ENCODE results near the gene IL10RB.
"Not testable (repeated sequence)": the region's sequence is repeated elsewhere in the genome, so short reads cannot be mapped to it uniquely, and the experiment has no call there.

Gene IL10RB

GRCh38 chr21:33240404-33240803, 25.8 kb upstream of the IL10RB start:
- DNase-seq (ENCODE audit: low read depth in 2 of 2), result no peak

GRCh38 chr21:33241846-33242245, 24.3 kb upstream of the IL10RB start:
- no peak for DNase-seq (ENCODE audit: low read depth in 2 of 2)

GRCh38 chr21:33242846-33243245, 23.3 kb upstream of the IL10RB start:
- DNase-seq (ENCODE audit: low read depth in 2 of 2), result not testable (repeated sequence)

DNA sequence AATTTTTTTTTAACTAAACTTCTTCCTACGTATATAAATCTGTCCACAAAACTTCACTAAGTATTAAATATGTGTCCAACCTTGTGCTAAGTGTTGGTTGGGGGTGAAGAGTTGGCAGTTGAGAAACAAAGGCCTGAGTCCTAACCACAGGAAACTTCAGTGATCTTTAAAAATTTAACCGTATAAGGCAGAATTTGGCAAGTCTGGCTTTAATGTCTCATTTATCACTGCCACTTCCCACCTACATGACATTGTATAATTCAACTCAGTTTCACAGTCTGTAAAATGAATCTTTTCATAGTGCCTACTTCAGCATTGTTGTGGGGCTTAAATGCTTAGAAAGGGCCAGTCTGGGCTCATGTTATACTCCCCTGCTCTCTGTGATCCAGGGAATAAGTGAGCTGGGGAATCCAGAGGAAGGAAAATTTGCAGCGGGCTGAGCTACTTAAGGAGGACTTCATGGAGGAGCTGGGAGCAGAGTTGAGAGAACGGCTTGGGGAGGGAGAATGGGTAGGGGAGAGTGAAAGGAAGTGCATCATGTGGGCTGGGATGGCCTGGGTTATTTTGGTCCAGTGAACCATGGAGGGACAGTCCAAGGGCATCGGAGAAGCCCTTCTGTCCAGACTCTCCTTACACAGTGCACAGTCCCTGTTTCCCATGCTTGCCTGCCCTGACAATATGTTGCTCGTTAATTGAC, 21.9 kb upstream of the IL10RB start:
- no peak for DNase-seq (ENCODE audit: low read depth in 2 of 2)

- DNase-seq (ENCODE audit: low read depth in 2 of 2), result no peak
Measured at GRCh38 chr21:33244779-33245105, 21.4 kb upstream of the IL10RB start.

- DNase-seq (ENCODE audit: low read depth in 2 of 2), result no peak
Measured at GRCh38 chr21:33245289-33245918, 20.8 kb upstream of the IL10RB start.

DNA sequence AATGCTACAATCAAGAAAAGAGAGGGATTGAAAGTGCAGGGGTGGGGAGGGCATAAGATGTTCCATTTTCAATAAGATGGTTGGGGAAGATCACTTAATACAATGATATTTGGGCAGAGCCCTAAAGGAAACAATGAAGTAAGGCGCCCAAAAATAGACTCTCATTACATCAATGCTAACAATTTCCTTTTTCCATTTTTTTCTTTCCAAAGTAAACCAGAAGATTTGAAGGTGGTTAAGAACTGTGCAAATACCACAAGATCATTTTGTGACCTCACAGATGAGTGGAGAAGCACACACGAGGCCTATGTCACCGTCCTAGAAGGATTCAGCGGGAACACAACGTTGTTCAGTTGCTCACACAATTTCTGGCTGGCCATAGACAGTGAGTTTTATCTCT, 19.7 kb upstream of the IL10RB start:
- DNase-seq (ENCODE audit: low read depth in 2 of 2), result no peak

- no peak for DNase-seq (ENCODE audit: low read depth in 2 of 2)
Measured at GRCh38 chr21:33246963-33247362, 19.2 kb upstream of the IL10RB start.

GRCh38 chr21:33247599-33247998, 18.6 kb upstream of the IL10RB start:
- DNase-seq (ENCODE audit: low read depth in 2 of 2), result no peak

DNA sequence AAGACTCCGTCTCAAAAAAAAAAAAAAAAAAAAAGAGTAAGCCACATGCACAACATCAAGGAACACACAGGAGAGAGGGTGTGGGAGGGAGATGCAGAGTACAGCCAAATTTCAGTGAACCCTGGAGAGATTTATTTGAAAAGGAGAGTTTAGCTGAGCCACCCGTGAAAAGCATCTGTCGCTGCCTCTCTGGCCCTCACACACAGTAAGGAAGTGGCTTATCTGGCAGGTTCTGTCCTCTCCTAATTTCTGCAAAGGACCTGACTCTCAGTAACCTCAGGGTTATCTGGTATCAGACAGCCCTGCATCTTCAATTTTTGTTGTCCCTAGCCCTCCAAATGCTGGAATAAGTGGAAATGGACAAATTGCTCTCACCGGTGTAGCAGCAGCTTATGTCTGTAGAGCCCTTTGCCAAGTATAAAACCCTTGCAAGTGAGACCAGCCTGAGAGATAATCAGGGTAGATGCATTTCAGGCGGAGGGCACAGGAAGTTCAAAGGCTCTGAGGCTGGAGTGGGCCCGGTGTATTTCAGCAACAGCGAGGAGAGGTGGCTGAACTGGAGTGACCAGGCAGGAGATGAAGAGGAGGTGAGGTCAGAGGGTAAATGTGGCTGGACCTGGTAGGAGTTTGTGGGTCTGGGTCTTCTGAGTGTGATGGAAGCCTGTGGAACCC, 16.7 kb upstream of the IL10RB start:
- no peak for DNase-seq (ENCODE audit: low read depth in 2 of 2)

GRCh38 chr21:33251119-33251518, 15.0 kb upstream of the IL10RB start:
- DNase-seq (ENCODE audit: low read depth in 2 of 2), result no peak

DNA sequence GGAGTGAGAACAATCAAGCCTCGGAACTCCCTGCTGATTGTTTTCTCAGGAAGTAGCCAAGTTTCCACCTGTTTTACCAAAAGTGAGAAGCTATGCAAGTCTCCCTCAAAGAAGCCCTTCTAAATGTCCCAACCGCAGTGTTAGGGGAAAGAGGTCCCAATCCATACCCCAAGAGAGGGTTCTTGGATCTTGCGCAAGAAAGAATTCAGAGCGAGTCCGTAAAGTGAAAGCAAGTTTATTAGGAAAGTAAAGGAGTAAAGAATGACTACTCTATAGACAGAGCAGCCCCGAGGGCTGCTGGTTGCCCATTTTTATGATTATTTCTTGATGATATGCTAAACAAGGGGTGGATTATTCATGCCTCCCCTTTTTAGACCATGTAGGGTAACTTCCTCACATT, 12.8 kb upstream of the IL10RB start:
- not testable (repeated sequence) for DNase-seq (ENCODE audit: low read depth in 2 of 2)

- no peak for DNase-seq (ENCODE audit: low read depth in 2 of 2)
Measured at GRCh38 chr21:33254766-33255165, 11.4 kb upstream of the IL10RB start.

DNA sequence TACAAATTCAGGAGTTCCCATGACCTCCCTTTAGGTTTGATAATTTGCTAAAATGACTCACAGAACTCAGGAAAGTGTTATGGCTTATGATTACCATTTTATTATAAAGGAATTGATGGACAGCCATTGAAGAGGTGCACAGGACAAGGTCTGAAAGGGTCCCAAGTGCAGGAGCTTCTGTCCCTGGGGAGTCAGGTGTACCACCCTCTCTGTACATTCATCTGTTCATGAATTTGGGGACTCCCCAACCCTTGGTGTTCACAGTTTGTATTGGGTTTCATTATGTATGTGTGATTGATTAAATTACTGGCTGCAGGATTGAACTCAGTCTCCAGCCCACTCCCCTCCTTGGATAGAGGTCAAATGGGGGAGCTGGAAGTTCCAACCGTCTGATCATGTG, 10.8 kb upstream of the IL10RB start:
- DNase-seq (ENCODE audit: low read depth in 2 of 2), result no peak

DNA sequence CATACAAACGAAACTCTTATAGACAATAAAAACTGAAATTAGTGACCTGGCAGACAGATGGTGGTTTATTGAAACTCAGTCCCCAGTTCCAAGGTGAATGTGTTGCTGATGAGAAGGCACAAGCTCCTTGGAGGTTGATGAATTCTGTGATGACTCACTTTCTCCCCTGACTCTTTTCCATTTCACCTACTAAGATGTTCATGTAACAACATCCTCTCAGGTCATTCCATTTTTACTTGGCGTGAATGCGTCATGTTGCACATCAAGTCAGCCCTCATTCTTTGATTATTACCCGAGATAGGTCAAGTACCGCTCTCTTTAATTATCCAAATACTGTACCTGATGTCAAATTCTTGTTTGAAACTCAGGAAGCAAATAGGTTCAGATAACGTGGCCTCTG, 10.1 kb upstream of the IL10RB start:
- DNase-seq (ENCODE audit: low read depth in 2 of 2), result no peak

DNA sequence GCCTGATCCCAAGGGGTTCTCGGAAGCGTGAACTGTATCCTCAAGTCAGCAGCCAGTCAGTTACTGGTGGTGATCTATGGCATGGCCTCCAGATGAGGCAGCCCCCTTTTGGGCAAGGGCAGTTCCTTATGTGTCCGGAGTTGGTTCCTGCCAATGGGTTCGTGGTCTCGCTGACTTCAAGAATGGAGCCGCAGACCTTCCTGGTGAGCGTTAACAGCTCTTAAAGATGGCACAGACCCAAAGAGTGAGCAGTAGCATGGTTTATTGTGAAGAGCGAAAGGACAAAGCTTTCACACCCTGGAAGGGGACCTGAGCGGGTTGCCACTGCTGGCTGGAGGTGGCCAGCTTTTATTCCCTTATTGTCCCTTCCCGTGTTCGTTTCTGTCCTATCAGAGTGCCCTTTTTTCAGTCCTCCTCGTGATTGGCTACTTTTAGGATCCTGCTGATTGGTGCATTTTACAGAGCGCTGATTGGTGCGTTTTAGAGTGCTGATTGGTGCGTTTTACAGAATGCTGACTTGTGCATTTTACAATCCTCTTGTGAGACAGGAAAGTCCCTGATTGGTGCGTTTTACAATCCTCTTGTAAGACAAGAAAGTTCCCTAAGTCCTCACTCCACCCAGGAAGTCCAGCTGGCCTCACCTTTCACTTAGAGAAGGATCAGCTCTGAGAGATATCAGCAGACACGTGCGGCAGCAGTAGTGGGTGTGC, 8.9 kb upstream of the IL10RB start:
- no peak for DNase-seq (ENCODE audit: low read depth in 2 of 2)

- DNase-seq (ENCODE audit: low read depth in 2 of 2), result no peak
Measured at GRCh38 chr21:33258475-33258874, 7.7 kb upstream of the IL10RB start.

DNA sequence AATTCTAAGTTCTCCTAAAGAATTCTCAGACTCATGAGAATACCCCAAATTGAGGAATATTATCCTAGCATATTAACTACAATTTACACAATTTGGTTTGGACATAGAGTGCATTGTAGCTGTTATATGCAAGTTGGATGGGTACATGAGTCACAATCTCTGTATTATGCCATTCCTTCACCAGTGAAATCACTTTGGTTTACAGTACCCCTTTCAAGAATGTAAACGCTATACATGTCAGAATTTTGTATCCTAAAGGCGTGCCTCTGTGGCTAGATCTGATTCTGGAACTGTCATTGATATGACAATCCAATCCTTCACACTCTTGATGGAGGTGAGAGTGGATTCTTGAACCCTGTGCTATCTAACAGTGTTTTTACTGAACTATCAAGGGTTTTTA, 6.7 kb upstream of the IL10RB start:
- DNase-seq (ENCODE audit: low read depth in 2 of 2), result no peak

- no peak for DNase-seq (ENCODE audit: low read depth in 2 of 2)
Measured at GRCh38 chr21:33259995-33260394, 6.2 kb upstream of the IL10RB start.

- DNase-seq (ENCODE audit: low read depth in 2 of 2), result no peak
Measured at GRCh38 chr21:33261635-33262034, 4.5 kb upstream of the IL10RB start.

GRCh38 chr21:33262921-33263320, 3.2 kb upstream of the IL10RB start:
- DNase-seq (ENCODE audit: low read depth in 2 of 2), result no peak

- DNase-seq (ENCODE audit: low read depth in 2 of 2), result no peak
Measured at GRCh38 chr21:33264561-33264960, 1.6 kb upstream of the IL10RB start.

- DNase-seq (ENCODE audit: low read depth in 2 of 2), result no peak
Measured at GRCh38 chr21:33265664-33266049, 510 bp upstream of the IL10RB start.
